Endothelial cell of umbilical vein (primary cell): Measurements from ENCODE around the gene OR9A4. TPM values are rescaled to one million over a fixed set of nuclear protein-coding genes. Genes with fewer than 3 reads are reported as not detected.

ENCODE experiments used
- BruUV-seq: library from RNA; stranded (reverse); fragments of 400-500 nt; replicated peaks from 2 replicates; lab custom pipeline; 2021; lab: Mats Ljungman, UMichigan
- CTCF ChIA-PET: fragments of 300-600, 350-600 bp; sonication (Branson Sonifier 250); formaldehyde crosslinking; loops from one replicate; lab custom pipeline; 2021; ENCODE audit warnings: antibody characterized with exemption, inconsistent platforms; lab: Charles Lee
- POLR2A ChIA-PET: fragments of 300-600, 350-600 bp; sonication (Branson Sonifier 250); formaldehyde crosslinking; loops from one replicate; lab custom pipeline; 2021; ENCODE audit warnings: antibody characterized with exemption, inconsistent platforms; lab: Charles Lee
- DNase-seq: peaks from one replicate; pipeline ENCODE4 v3.0.0-alpha.2; 2011; ENCODE audit warnings: low read depth, low spot score
- FAIRE-seq: peaks from 2 replicates; lab custom pipeline; 2011; peaks lifted over from hg19 to GRCh38; lab: Jason Lieb, UNC
- H2AFZ ChIP-seq: 2 replicates; pipeline ENCODE4 v1.6.0; 2012; ENCODE audit warnings: low read depth, low read length, control low read depth, inconsistent platforms
- H3K27ac ChIP-seq: 2 replicates; pipeline ENCODE4 v1.5.1; 2011; ENCODE audit warnings: low read depth, mild to moderate bottlenecking, control low read depth, low read length, moderate library complexity; ENCODE audit not compliant: insufficient read depth
- H3K27me3 ChIP-seq, 2 experiments: 2 replicates each; pipeline versions ENCODE4 v1.6.0 to v1.6.1; 2011; ENCODE audit warnings: low read length in 2 of 2, mixed read lengths in 1 of 2; ENCODE audit not compliant: control insufficient read depth in 2 of 2, insufficient read depth in 2 of 2
- H3K36me3 ChIP-seq, 2 experiments: 2 replicates in 1 of 2; 3 replicates in 1 of 2; pipeline ENCODE4 v1.5.1; 2011; ENCODE audit warnings: low read length in 2 of 2, mild to moderate bottlenecking in 1 of 2, moderate library complexity in 1 of 2; ENCODE audit not compliant: control insufficient read depth in 2 of 2, insufficient read depth in 2 of 2; ENCODE audit errors: extremely low read depth in 1 of 2
- H3K4me1 ChIP-seq: 3 replicates; pipeline ENCODE4 v1.5.1; 2011; ENCODE audit warnings: mild to moderate bottlenecking, low read length; ENCODE audit not compliant: control insufficient read depth, insufficient read depth; ENCODE audit errors: extremely low read depth
- H3K4me2 ChIP-seq: 2 replicates; pipeline ENCODE4 v1.6.1; 2011; ENCODE audit warnings: low read length, control low read depth, mixed read lengths; ENCODE audit not compliant: insufficient read depth
- H3K4me3 ChIP-seq, 3 experiments: fragments of 200-600 bp in 1 of 3; sonication (generic), shearing (Covaris generic) in 1 of 3; replicated peaks in 1 of 3; 2 replicates each; pipeline ENCODE4 v1.5.1; 2011 to 2016; ENCODE audit warnings: control low read depth in 3 of 3, low read length in 3 of 3, mild to moderate bottlenecking in 2 of 3, inconsistent platforms in 1 of 3, low read depth in 1 of 3, moderate library complexity in 1 of 3; ENCODE audit not compliant: insufficient read depth in 1 of 3
- H3K79me2 ChIP-seq: 2 replicates; pipeline ENCODE4 v1.6.0; 2012; ENCODE audit warnings: low read length, inconsistent platforms; ENCODE audit not compliant: control insufficient read depth, insufficient read depth
- H3K9ac ChIP-seq: replicated peaks from 2 replicates; pipeline ENCODE3; 2011; ENCODE audit warnings: low read length, control low read depth; ENCODE audit not compliant: insufficient read depth; ENCODE audit errors: extremely low read depth
- H3K9me1 ChIP-seq: replicated peaks from 3 replicates; pipeline ENCODE4 v1.6.0; 2011; ENCODE audit warnings: mild to moderate bottlenecking, low read length; ENCODE audit not compliant: control insufficient read depth, insufficient read depth; ENCODE audit errors: extremely low read depth
- H3K9me3 ChIP-seq: replicated peaks from 2 replicates; pipeline ENCODE4 v1.5.1; 2012; ENCODE audit warnings: low read length, inconsistent platforms; ENCODE audit not compliant: control insufficient read depth, insufficient read depth
- H4K20me1 ChIP-seq: replicated peaks from 2 replicates; pipeline ENCODE3; 2011; ENCODE audit warnings: mild to moderate bottlenecking, low read length; ENCODE audit not compliant: control insufficient read depth, insufficient read depth; ENCODE audit errors: extremely low read depth
- CTCF ChIP-seq, 2 donors: IDR thresholded peaks; 1 replicate in 1 of 2; 2 replicates in 1 of 2; pipeline ENCODE4 v1.5.1; 2011; ENCODE audit warnings: low read length in 2 of 2, mild to moderate bottlenecking in 2 of 2, moderate library complexity in 2 of 2, control low read depth in 1 of 2, inconsistent platforms in 1 of 2, low read depth in 1 of 2; ENCODE audit not compliant: insufficient read depth in 1 of 2; ENCODE audit errors: extremely low read depth in 1 of 2
- EZH2 ChIP-seq: IDR thresholded peaks from 2 replicates; pipeline ENCODE4 v1.6.1; 2012; ENCODE audit warnings: borderline replicate concordance, low read depth, mild to moderate bottlenecking, moderate library complexity, low read length, inconsistent platforms; ENCODE audit not compliant: severe bottlenecking
- FOS ChIP-seq: IDR thresholded peaks from 2 replicates; pipeline ENCODE4 v1.6.1; 2011; ENCODE audit warnings: mild to moderate bottlenecking, low read length, moderate library complexity, borderline replicate concordance; ENCODE audit not compliant: insufficient read depth
- GATA2 ChIP-seq: IDR thresholded peaks from 2 replicates; pipeline ENCODE4 v1.7.0; 2011; ENCODE audit warnings: low read depth, mild to moderate bottlenecking, moderate library complexity, mixed read lengths, low read length; ENCODE audit not compliant: insufficient read length, insufficient read depth
- JUN ChIP-seq: IDR thresholded peaks from 2 replicates; pipeline ENCODE4 v1.6.1; 2011; ENCODE audit warnings: borderline replicate concordance, low read depth; ENCODE audit not compliant: insufficient read length, insufficient read depth
- MAX ChIP-seq: IDR thresholded peaks from 2 replicates; pipeline ENCODE4 v1.6.1; 2011; ENCODE audit not compliant: insufficient read depth, insufficient read length
- MYC ChIP-seq: IDR thresholded peaks from one replicate; pipeline ENCODE4 v1.6.1; 2011; ENCODE audit warnings: mild to moderate bottlenecking, low read depth, low read length
- POLR2A ChIP-seq: IDR thresholded peaks from 2 replicates; pipeline ENCODE4 v1.6.1; 2012; ENCODE audit warnings: low read depth, mild to moderate bottlenecking, control low read depth, low read length
- POLR2AphosphoS5 ChIP-seq: IDR thresholded peaks from 2 replicates; pipeline ENCODE4 v1.6.1; 2012; ENCODE audit warnings: low read depth, mild to moderate bottlenecking, control low read depth, low read length, moderate library complexity; ENCODE audit not compliant: insufficient read depth
- dilution Hi-C: fragments of 300-500 bp; cut with MboI; formaldehyde crosslinking; loops from one replicate; pipeline ENCODE4 v1.15.0; 2019; ENCODE audit warnings: low sequenced_read_pairs; ENCODE audit not compliant: extremely low pct_ligation_motif_present
- intact Hi-C: fragments of 100-400 bp; cut with micrococcal nuclease; formaldehyde crosslinking; loops from one replicate; pipeline ENCODE4 v1.10.0; 2022
- polyA plus RNA-seq, 4 experiments: library from polyadenylated mRNA; depleted of rRNA in 3 of 4; stranded (reverse) in 3 of 4; unstranded in 1 of 4; fragments of >200 nt; gene quantifications; 2 replicates each; pipeline versions ENCODE4 v1.2.1 to v1.2.3, GENCODE V29; 2011 to 2012; ENCODE audit warnings: missing spikeins in 1 of 4
- total RNA-seq: library from RNA; stranded (reverse); gene quantifications from 2 replicates; pipeline ENCODE4 v1.2.3, GENCODE V29; 2021

Gene OR9A4
- total and polyA plus RNA-seq, 2 donors (not counting 3 experiments of a cell fraction or from before 2014, with no cell fraction given), result not detected

- DNase-seq (no peak), FAIRE-seq (no peak)
- Histone ChIP-seq H3K27me3 (no peaks in the 10 kb centered on the region), H2AFZ (no peak overlapping the region), H3K4me1 (no peaks in the 10 kb centered on the region), H3K36me3 (no peaks in the 10 kb centered on the region), H3K9ac (no peak overlapping the region), H3K27ac (no peak overlapping the region), H3K9me1 (no peaks in the 10 kb centered on the region), H3K9me3 (no peaks in the 10 kb centered on the region), H3K4me2 (no peak overlapping the region), H3K79me2 (no peaks in the 10 kb centered on the region), H4K20me1 (no peaks in the 10 kb centered on the region), H3K4me3 (no peak overlapping the region)
- ChIA-PET CTCF (no interaction called here), POLR2A (no interaction called here)
- TF ChIP-seq MAX, result no peak
- no peak for TF ChIP-seq GATA2
- no peak for TF ChIP-seq EZH2
- TF ChIP-seq MYC, result no peak
- no peak for TF ChIP-seq POLR2A
- TF ChIP-seq POLR2AphosphoS5, result no peak
- TF ChIP-seq CTCF (IDR thresholded peaks at IDR 0.05; ENCODE audit: extremely low read depth in 1 of 2, insufficient read depth in 1 of 2, low read depth in 1 of 2, low read length in 2 of 2), result no peak
- TF ChIP-seq FOS, result no peak
- no peak for TF ChIP-seq JUN
- dilution Hi-C loops, result no loop called here
- no TSS peak for BruUV-seq
- intact Hi-C loops, result no loop called here
Measured at GRCh38 chr7:141956084-141956483, 39.9 kb downstream of the OR9A4 start.
